HEK293 (cell line): ENCODE data around the gene CHMP4B.

Source experiments
- CTCF ChIP-seq: fragments of 450-650 bp; formaldehyde crosslinking; IDR thresholded peaks from 2 replicates; pipeline ENCODE4 v1.5.1; 2016; ENCODE audit warnings: missing biosample characterization, missing genetic modification characterization
- KLF10 ChIP-seq: fragments of 450-650 bp; IDR thresholded peaks from 2 replicates; pipeline ENCODE4 v1.5.1; 2018; ENCODE audit warnings: missing biosample characterization, mild to moderate bottlenecking, missing genetic modification characterization
- REST ChIP-seq: fragments of 450-650 bp; formaldehyde crosslinking; IDR thresholded peaks from 2 replicates; pipeline ENCODE4 v1.5.1; 2016; ENCODE audit warnings: missing biosample characterization, missing genetic modification characterization
- SP2 ChIP-seq: fragments of 450-650 bp; formaldehyde crosslinking; IDR thresholded peaks from 2 replicates; pipeline ENCODE4 v1.5.1; 2016; ENCODE audit warnings: missing biosample characterization, missing genetic modification characterization
- ZNF121 ChIP-seq: fragments of 450-650 bp; formaldehyde crosslinking; IDR thresholded peaks from 2 replicates; pipeline ENCODE4 v1.5.1; 2016; ENCODE audit warnings: missing biosample characterization, missing genetic modification characterization
- ZNF157 ChIP-seq: fragments of 450-650 bp; formaldehyde crosslinking; IDR thresholded peaks from 2 replicates; pipeline ENCODE4 v1.5.1; 2016; ENCODE audit warnings: missing biosample characterization, missing genetic modification characterization
- ZNF174 ChIP-seq: fragments of 450-650 bp; formaldehyde crosslinking; IDR thresholded peaks from 2 replicates; pipeline ENCODE4 v1.5.0; 2017; ENCODE audit warnings: missing biosample characterization, mild to moderate bottlenecking, missing genetic modification characterization
- ZNF335 ChIP-seq: fragments of 450-650 bp; formaldehyde crosslinking; conservative IDR thresholded peaks from 2 replicates; pipeline ENCODE4 v1.5.1; 2016; ENCODE audit warnings: missing biosample characterization, missing genetic modification characterization
- ZNF341 ChIP-seq: fragments of 450-650 bp; formaldehyde crosslinking; IDR thresholded peaks from 2 replicates; pipeline ENCODE4; 2016; ENCODE audit warnings: low read depth, missing biosample characterization, missing genetic modification characterization
- ZNF558 ChIP-seq: fragments of 450-650 bp; formaldehyde crosslinking; IDR thresholded peaks from 2 replicates; pipeline ENCODE4 v1.5.1; 2016; ENCODE audit warnings: missing biosample characterization, missing genetic modification characterization
- ZNF639 ChIP-seq: fragments of 450-650 bp; formaldehyde crosslinking; IDR thresholded peaks from 2 replicates; pipeline ENCODE4 v1.5.1; 2016; ENCODE audit warnings: missing biosample characterization, missing genetic modification characterization
- ZNF707 ChIP-seq: fragments of 450-650 bp; formaldehyde crosslinking; IDR thresholded peaks from 2 replicates; pipeline ENCODE4 v1.5.1; 2016; ENCODE audit warnings: missing biosample characterization, missing genetic modification characterization
- ZSCAN16 ChIP-seq: fragments of 450-650 bp; formaldehyde crosslinking; IDR thresholded peaks from 2 replicates; pipeline ENCODE4 v1.5.1; 2016; ENCODE audit warnings: missing biosample characterization, missing genetic modification characterization
- TF ChIP-seq, protein P1 (sequence below): fragments of 450-650 bp; formaldehyde crosslinking; IDR thresholded peaks from 2 replicates; pipeline ENCODE4 v1.5.1; 2016; ENCODE audit warnings: missing biosample characterization, missing genetic modification characterization, low read depth

- TF ChIP-seq KLF10 (tag by site-specific recombination) = no peak
- TF ChIP-seq SP2 = no peak
- TF ChIP-seq CTCF (tag by site-specific recombination) = no peak
- no peak for TF ChIP-seq ZNF341
- no peak for TF ChIP-seq ZNF707
- no peak for TF ChIP-seq ZNF174 (tag by site-specific recombination)
- TF ChIP-seq ZSCAN16 (tag by site-specific recombination) = no peak
- no peak for TF ChIP-seq ZNF121
- TF ChIP-seq, protein P1, sequence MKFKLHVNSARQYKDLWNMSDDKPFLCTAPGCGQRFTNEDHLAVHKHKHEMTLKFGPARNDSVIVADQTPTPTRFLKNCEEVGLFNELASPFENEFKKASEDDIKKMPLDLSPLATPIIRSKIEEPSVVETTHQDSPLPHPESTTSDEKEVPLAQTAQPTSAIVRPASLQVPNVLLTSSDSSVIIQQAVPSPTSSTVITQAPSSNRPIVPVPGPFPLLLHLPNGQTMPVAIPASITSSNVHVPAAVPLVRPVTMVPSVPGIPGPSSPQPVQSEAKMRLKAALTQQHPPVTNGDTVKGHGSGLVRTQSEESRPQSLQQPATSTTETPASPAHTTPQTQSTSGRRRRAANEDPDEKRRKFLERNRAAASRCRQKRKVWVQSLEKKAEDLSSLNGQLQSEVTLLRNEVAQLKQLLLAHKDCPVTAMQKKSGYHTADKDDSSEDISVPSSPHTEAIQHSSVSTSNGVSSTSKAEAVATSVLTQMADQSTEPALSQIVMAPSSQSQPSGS (tag by site-specific recombination) = no peak
- no peak for TF ChIP-seq REST
- TF ChIP-seq ZNF558 (tag by site-specific recombination) = no peak
- TF ChIP-seq ZNF157 (tag by site-specific recombination) = no peak
- no peak for TF ChIP-seq ZNF639
- TF ChIP-seq ZNF335 (tag by site-specific recombination) = no peak
These were observed 83.7 kb downstream of the CHMP4B start for GRCh38 chr20:33894798-33895197.
